Fibroblast of mammary gland (primary cell): Measurements from ENCODE around the gene AGPAT3.

ENCODE experiments used
- DNase-seq: peaks from one replicate; pipeline ENCODE4 v3.0.0-alpha.2; 2010; ENCODE audit warnings: low read depth
- H3K4me3 ChIP-seq: 2 replicates; pipeline ENCODE4 v1.5.1; 2011; ENCODE audit warnings: low read depth, mild to moderate bottlenecking, low read length, moderate library complexity; ENCODE audit not compliant: control insufficient read depth
- CTCF ChIP-seq: conservative IDR thresholded peaks from 2 replicates; pipeline ENCODE4 v1.5.1; 2011; ENCODE audit warnings: low read depth, low read length, inconsistent platforms; ENCODE audit not compliant: control insufficient read depth, insufficient read depth

Gene AGPAT3

GRCh38 chr21:43925096-43925481 lies 60.1 kb downstream of the AGPAT3 start:
- no peak for TF ChIP-seq CTCF
- H3K4me3 ChIP-seq = no peak overlapping the region
- DNase-seq = no peak

- DNase-seq = no peak
- TF ChIP-seq CTCF = no peak
- no peak overlapping the region for H3K4me3 ChIP-seq
Measured at GRCh38 chr21:43925609-43926008, 60.6 kb downstream of the AGPAT3 start.

GRCh38 chr21:43926196-43926595 lies 61.2 kb downstream of the AGPAT3 start:
- no peak for TF ChIP-seq CTCF
- no peak for DNase-seq
- H3K4me3 ChIP-seq = no peak overlapping the region

- DNase-seq = no peak
- no peak for TF ChIP-seq CTCF
- no peak overlapping the region for H3K4me3 ChIP-seq
Measured at GRCh38 chr21:43927591-43928221, 62.7 kb downstream of the AGPAT3 start.

GRCh38 chr21:43928222-43929125 lies 63.5 kb downstream of the AGPAT3 start:
- TF ChIP-seq CTCF = no peak
- no peak overlapping the region for H3K4me3 ChIP-seq
- DNase-seq = no peak

GRCh38 chr21:43929217-43929971 lies 64.4 kb downstream of the AGPAT3 start:
- no peak for DNase-seq
- H3K4me3 ChIP-seq = no peak overlapping the region
- no peak for TF ChIP-seq CTCF
